OCI-LY1 (cell line): Measurements from ENCODE around the gene CHID1.

ENCODE experiments used
- CTCF ChIP-seq: fragments of 200-600 bp; sonication (generic), shearing (Covaris generic); IDR thresholded peaks from 2 replicates; pipeline ENCODE4 v1.5.1; 2017; ENCODE audit warnings: mild to moderate bottlenecking, antibody characterized with exemption, low read length, moderate library complexity, mixed read lengths
- EZH2 ChIP-seq: fragments of 200-600 bp; sonication (generic), shearing (Covaris generic); IDR thresholded peaks from 2 replicates; pipeline ENCODE4 v1.8.0; 2017; ENCODE audit warnings: borderline replicate concordance, mixed run types, mild to moderate bottlenecking, antibody characterized with exemption, low read length, moderate library complexity, mixed read lengths

GRCh38 chr11:905952-906351, 4.7 kb downstream of the CHID1 start:
- no peak for TF ChIP-seq CTCF
- TF ChIP-seq EZH2 = no peak
